ENCODE data around the gene FLNC. TPM values are rescaled to one million over a fixed set of nuclear protein-coding genes. Genes with fewer than 3 reads are reported as not detected.

FLNC gene
- total RNA-seq, result 66.6 and 74.8 TPM in 2 replicates

GRCh38 chr7:128830231-128831177 is at the start of gene FLNC:
Gene FLNC (plus strand): TSS chr7:128830406. CDS start chr7:128830638, 232 bp downstream.

GRCh38 chr7:128791121-128791971 is 38.9 kb upstream of the FLNC start, which contains the start of gene CCDC136:
Gene CCDC136 (plus strand): TSS chr7:128791968. CDS start chr7:128792412, 444 bp downstream.

GRCh38 chr7:128862571-128863432 is 32.6 kb downstream of the FLNC start, which contains the start of gene ATP6V1F:
Gene ATP6V1F (plus strand): TSS chr7:128862856. CDS start chr7:128862905, 49 bp downstream.

Other genes with a start within 250 kb of the FLNC start
- gene GARIN1A, start 158.1 kb upstream of the FLNC start, total RNA-seq, result 0.32 and 0.46 TPM in 2 replicates
- 560 and 563 TPM in 2 replicates for gene CALU, start 91.0 kb upstream of the FLNC start, total RNA-seq
- not detected in 2 replicates for gene OPN1SW, start 54.6 kb upstream of the FLNC start, total RNA-seq
- 1.6 and 3.8 TPM in 2 replicates for gene CCDC136, start 38.4 kb upstream of the FLNC start, total RNA-seq
- gene ATP6V1F, start 32.5 kb downstream of the FLNC start, total RNA-seq, result 115 and 150 TPM in 2 replicates
- under 0.01 TPM in 1 of 2 replicates, not detected in the other for gene KCP, start 80.3 kb downstream of the FLNC start, total RNA-seq
- gene IRF5, start 107.5 kb downstream of the FLNC start, total RNA-seq, result 0.32 and 1.7 TPM in 2 replicates
- 64.3 and 67.9 TPM in 2 replicates for gene TNPO3, start 224.7 kb downstream of the FLNC start, total RNA-seq

Data from epithelial cell of umbilical artery (primary cell).